Skeletal muscle tissue (tissue), 5 donors: ENCODE data around the gene CNTNAP4. TPM values are rescaled to one million over a fixed set of nuclear protein-coding genes. Genes with fewer than 3 reads are reported as not detected.

Experiments used
- H3K27ac ChIP-seq: one replicate; pipeline ENCODE4 v1.7.0; 2013; ENCODE audit warnings: mild to moderate bottlenecking, low read depth, low read length, inconsistent platforms
- H3K27me3 ChIP-seq, 3 donors: one replicate each; pipeline ENCODE4 v1.7.0; 2013; ENCODE audit warnings: low read length in 3 of 3; ENCODE audit not compliant: control insufficient read depth in 3 of 3, insufficient read depth in 3 of 3
- H3K36me3 ChIP-seq, 3 donors: one replicate each; pipeline ENCODE4 v1.7.0; 2013; ENCODE audit warnings: low read length in 3 of 3; ENCODE audit not compliant: control insufficient read depth in 3 of 3, insufficient read depth in 3 of 3
- H3K4me1 ChIP-seq, 3 donors: one replicate each; pipeline ENCODE4 v1.7.0; 2013; ENCODE audit warnings: low read length in 3 of 3, mild to moderate bottlenecking in 3 of 3; ENCODE audit not compliant: control insufficient read depth in 3 of 3, insufficient read depth in 3 of 3
- H3K4me3 ChIP-seq, 3 donors: one replicate each; pipeline ENCODE4 v1.7.0; 2013; ENCODE audit warnings: low read length in 3 of 3
- H3K9ac ChIP-seq, 3 donors: one replicate each; pipeline ENCODE4 v1.7.0; 2013; ENCODE audit warnings: low read length in 3 of 3, mild to moderate bottlenecking in 3 of 3, moderate library complexity in 2 of 3, low read depth in 1 of 3
- H3K9me3 ChIP-seq, 3 donors: one replicate each; pipeline ENCODE4 v1.7.0; 2013; ENCODE audit warnings: low read length in 3 of 3; ENCODE audit not compliant: control insufficient read depth in 3 of 3
- small RNA-seq: library from RNA; depleted of rRNA; stranded (forward); fragments of <200 nt; gene quantifications from one replicate; pipeline ENCODE3, GENCODE V24; 2014
- total RNA-seq: library from RNA; depleted of rRNA; stranded (reverse); fragments of >200 nt; gene quantifications from one replicate; pipeline ENCODE4 v1.2.3, GENCODE V29; 2014
- donor health status: Osteomylitis.

Gene CNTNAP4
- total RNA-seq, 1 donor from 2014 or later, result 15.1 TPM

GRCh38 chr16:76598498-76598897, 321.3 kb downstream of the CNTNAP4 start:
- Histone ChIP-seq H3K9ac (no peak overlapping the region), H3K27me3 (no peaks in the 10 kb centered on the region), H3K4me1 (no peaks in the 10 kb centered on the region), H3K36me3 (no peaks in the 10 kb centered on the region), H3K4me3 (no peak overlapping the region), H3K27ac (no peak overlapping the region), H3K9me3 (no peaks in the 10 kb centered on the region)

GRCh38 chr16:76607317-76607716, 330.1 kb downstream of the CNTNAP4 start:
- no peaks in the 10 kb centered on the region for H3K9me3 ChIP-seq
- no peak overlapping the region for H3K4me3 ChIP-seq
- no peak overlapping the region for H3K9ac ChIP-seq
- H3K27me3 ChIP-seq, result no peaks in the 10 kb centered on the region
- H3K27ac ChIP-seq, result no peak overlapping the region
- no peaks in the 10 kb centered on the region for H3K4me1 ChIP-seq
- no peaks in the 10 kb centered on the region for H3K36me3 ChIP-seq

Small RNAs within 50 kb of the gene (small RNA-seq; reads per million reads assigned to genes)
- gene RF00133 (not detected), gene RN7SKP233 (not detected)
